Omental fat pad (tissue), 4 donors: ENCODE measurements around the gene DENND10. TPM values are rescaled to one million over a fixed set of nuclear protein-coding genes. Genes with fewer than 3 reads are reported as not detected.
"Not testable (repeated sequence)": the region's sequence is repeated elsewhere in the genome, so short reads cannot be mapped to it uniquely, and the experiment has no call there.

Experiments
- ATAC-seq: fragments of 150-250 bp; one replicate; pipeline ENCODE4 v1.9.1; 2016; ENCODE audit warnings: mild to moderate bottlenecking, moderate library complexity; ENCODE audit not compliant: low FRiP score
- DNase-seq: peaks from one replicate; pipeline ENCODE4 v3.0.0-alpha.2; 2019; ENCODE audit warnings: low spot score
- CTCF ChIP-seq, 3 donors: fragments of 450-650 bp; IDR thresholded peaks; one replicate each; pipeline ENCODE4 v1.5.1; 2016 to 2017; ENCODE audit warnings: antibody characterized with exemption in 3 of 3, mild to moderate bottlenecking in 3 of 3, moderate library complexity in 2 of 3
- total RNA-seq, 4 donors: library from RNA; depleted of rRNA; stranded (reverse); fragments of >200 nt; gene quantifications; one replicate each; pipeline ENCODE4 v1.1.0, GENCODE V29; 2016

The DENND10 gene
- total RNA-seq, 4 donors from 2014 or later, result 37.9 to 68.4 (median 49.7) TPM

GRCh38 chr10:119135513-119135881 lies 31.6 kb downstream of the DENND10 start:
- no peak for ATAC-seq
- no peak for TF ChIP-seq CTCF (IDR thresholded peaks at IDR 0.05)
- no peak for DNase-seq

- DNase-seq (no peak), ATAC-seq (no peak)
- TF ChIP-seq CTCF (IDR thresholded peaks at IDR 0.05), result no peak
These were observed 32.2 kb downstream of the DENND10 start for GRCh38 chr10:119136084-119136483.

- not testable (repeated sequence) for DNase-seq, ATAC-seq
These were observed 34.0 kb downstream of the DENND10 start for GRCh38 chr10:119137878-119138277.

- no peak for ATAC-seq
- no peak for TF ChIP-seq CTCF (IDR thresholded peaks at IDR 0.05)
- DNase-seq, result no peak
These were observed 34.7 kb downstream of the DENND10 start for GRCh38 chr10:119138346-119139306.

- no peak for ATAC-seq
- TF ChIP-seq CTCF (IDR thresholded peaks at IDR 0.05), result no peak
- DNase-seq, result no peak
These were observed 35.7 kb downstream of the DENND10 start for GRCh38 chr10:119139464-119140067.

- DNase-seq (no peak), ATAC-seq (no peak)
- no peak for TF ChIP-seq CTCF (IDR thresholded peaks at IDR 0.05)
These were observed 36.8 kb downstream of the DENND10 start for GRCh38 chr10:119140603-119141245.

GRCh38 chr10:119143657-119144056 lies 39.7 kb downstream of the DENND10 start:
- no peak for TF ChIP-seq CTCF (IDR thresholded peaks at IDR 0.05)
- ATAC-seq (no peak), DNase-seq (no peak)
